Glomerular endothelial cell (primary cell): ENCODE measurements around the gene GRAMD1C. TPM values are rescaled to one million over a fixed set of nuclear protein-coding genes. Genes with fewer than 3 reads are reported as not detected.

ENCODE experiments used
- DNase-seq: peaks from one replicate; pipeline ENCODE4 v3.0.0-alpha.2; 2011; ENCODE audit warnings: low read depth, low spot score; ENCODE audit errors: extremely low read depth
- total RNA-seq: library from RNA; depleted of rRNA; stranded (reverse); fragments of >200 nt; gene quantifications from 2 replicates; pipeline ENCODE4 v1.2.3, GENCODE V29; 2015

GRAMD1C gene
- total RNA-seq, 1 donor from 2014 or later = 17.8 TPM

- DNase-seq = no peak
Observed at GRCh38 chr3:113947372-113948014, 108.9 kb downstream of the GRAMD1C start, which contains the start of gene ZDHHC23. Gene ZDHHC23 (plus strand): TSS chr3:113948013. CDS start chr3:113948803, 790 bp downstream.

- no peak for DNase-seq
Observed at GRCh38 chr3:113948015-113948917, 109.7 kb downstream of the GRAMD1C start.

DNA sequence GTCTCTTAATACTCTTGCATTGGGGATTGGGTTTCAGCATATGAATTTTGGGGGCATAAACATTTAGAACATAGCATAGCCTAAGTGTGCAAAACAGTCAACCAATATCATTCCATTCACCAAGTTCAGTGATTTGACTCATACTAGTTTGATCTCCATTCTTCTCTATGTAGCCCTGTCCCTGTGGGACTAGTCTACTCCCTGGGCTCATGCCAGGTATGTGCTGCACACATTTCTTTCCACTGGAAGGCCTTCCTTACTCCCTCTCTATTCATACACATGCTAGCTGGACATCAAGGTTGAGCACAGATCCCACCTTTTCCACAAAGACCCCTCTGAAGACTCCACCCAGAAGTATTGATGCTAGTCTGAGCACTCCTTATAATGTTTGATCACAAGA is 114.3 kb downstream of the GRAMD1C start:
- DNase-seq = no peak

- DNase-seq = no peak
Observed at GRCh38 chr3:113953677-113954076, 115.1 kb downstream of the GRAMD1C start.

GRCh38 chr3:113954091-113954685 is 115.6 kb downstream of the GRAMD1C start:
- DNase-seq = no peak

- no peak for DNase-seq
Observed at GRCh38 chr3:113963879-113964278, 125.3 kb downstream of the GRAMD1C start.

DNA sequence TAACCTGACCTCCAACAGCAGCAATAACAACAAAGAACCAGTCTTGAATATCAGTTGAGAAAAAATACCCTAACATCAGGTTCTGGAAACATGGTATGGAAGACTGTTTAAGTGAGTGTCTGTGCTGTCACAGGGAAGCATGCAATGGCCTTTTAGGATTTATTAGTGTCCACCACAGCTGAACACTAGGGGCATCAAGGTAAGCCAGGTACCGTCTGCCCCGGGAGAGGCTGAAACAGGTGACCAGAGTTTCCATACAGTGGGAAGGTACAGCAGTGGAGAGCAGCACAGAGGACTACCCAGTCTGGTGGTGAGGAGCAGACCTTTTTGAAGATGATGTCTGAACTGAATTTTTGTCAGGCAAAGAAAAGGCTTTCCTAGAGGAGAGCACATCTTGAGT is 127.6 kb downstream of the GRAMD1C start:
- no peak for DNase-seq

- DNase-seq = no peak
Observed at GRCh38 chr3:113968986-113969385, 130.4 kb downstream of the GRAMD1C start.

DNA sequence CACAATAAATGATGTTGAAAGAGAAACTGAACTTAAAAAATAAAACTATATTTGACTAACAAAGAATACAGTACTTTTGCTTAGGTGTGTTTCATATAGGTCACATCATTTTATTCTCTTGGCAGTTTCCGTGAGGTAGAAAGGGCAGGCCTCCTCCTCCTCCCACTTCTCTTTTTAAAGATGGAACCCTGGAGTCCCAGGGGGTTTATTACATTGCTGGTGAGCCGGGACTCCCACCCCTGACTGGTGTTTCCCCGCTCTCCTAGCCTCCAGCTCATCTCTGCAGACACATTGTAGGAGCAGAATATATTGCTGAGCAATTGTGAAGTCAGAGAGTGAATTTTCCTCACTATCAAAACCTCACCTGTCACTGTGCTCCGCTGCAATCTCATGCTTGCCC is 139.2 kb downstream of the GRAMD1C start:
- DNase-seq = no peak

- DNase-seq = no peak
Observed at GRCh38 chr3:113979916-113980315, 141.3 kb downstream of the GRAMD1C start.

DNA sequence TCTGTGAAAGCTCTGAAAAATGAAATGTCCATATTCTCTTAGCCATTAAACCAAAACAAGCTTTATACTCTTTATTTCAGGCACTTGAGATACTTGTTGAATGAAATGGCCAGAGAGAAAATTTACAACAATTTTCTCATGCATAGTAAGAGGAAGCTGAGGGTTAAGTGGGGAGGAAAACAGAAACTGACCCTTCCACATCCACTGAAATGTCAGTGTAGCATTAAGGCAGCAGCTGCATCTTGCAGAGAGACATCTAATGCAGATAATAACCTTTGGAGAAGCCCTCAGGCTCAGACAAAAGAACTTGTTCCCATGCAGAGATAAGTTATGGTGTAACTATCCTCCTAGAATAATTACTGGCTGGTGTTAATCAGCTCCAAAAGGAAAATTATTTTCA is 143.2 kb downstream of the GRAMD1C start:
- DNase-seq = no peak

DNA sequence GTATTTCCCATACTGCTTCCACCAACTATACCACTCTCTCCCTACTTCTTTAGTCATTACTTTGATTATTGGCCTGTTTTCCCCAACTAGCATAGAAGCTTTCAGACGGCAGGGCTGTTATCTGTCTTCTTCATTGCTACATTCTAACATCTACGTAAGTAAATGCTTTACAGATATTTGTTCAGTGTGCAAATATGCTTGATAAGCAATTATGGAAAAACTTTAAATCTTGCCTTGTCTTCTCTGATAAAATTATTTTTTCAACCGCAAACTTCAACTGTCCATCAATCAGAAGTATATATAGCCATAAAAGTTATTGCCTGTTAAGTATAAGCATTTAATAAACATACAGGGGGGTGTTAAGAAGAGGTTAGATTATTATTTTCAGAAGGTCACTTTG is 145.0 kb downstream of the GRAMD1C start:
- DNase-seq = no peak

GRCh38 chr3:113985541-113985940 is 147.0 kb downstream of the GRAMD1C start:
- DNase-seq = no peak

Other genes starting within 250 kb of the GRAMD1C start
- 11.6 and 13.5 TPM in 2 replicates for gene USF3, start 142.1 kb upstream of the GRAMD1C start, total RNA-seq
- 121 and 122 TPM in 2 replicates for gene NAA50, start 92.5 kb upstream of the GRAMD1C start, total RNA-seq
- 59.2 and 67.3 TPM in 2 replicates for gene ATP6V1A, start 91.8 kb upstream of the GRAMD1C start, total RNA-seq
- 0.48 and 0.88 TPM in 2 replicates for gene ZDHHC23, start 109.2 kb downstream of the GRAMD1C start, total RNA-seq
- gene CCDC191, start 217.7 kb downstream of the GRAMD1C start, total RNA-seq = 1.5 and 4.8 TPM in 2 replicates
- gene QTRT2, start 217.9 kb downstream of the GRAMD1C start, total RNA-seq = 13.3 and 21.0 TPM in 2 replicates